22Rv1 (cell line): ENCODE results near the gene ZRANB2.

ENCODE experiments used
- CTCF ChIP-seq: fragments of 450-650 bp; IDR thresholded peaks from 2 replicates; pipeline ENCODE4 v1.5.1; 2017; ENCODE audit warnings: mild to moderate bottlenecking
- ZFX ChIP-seq: fragments of 450-650 bp; IDR thresholded peaks from 2 replicates; pipeline ENCODE4 v1.6.1; 2017; ENCODE audit warnings: antibody characterized with exemption, borderline replicate concordance

- no peak for TF ChIP-seq CTCF
- no peak for TF ChIP-seq ZFX
These were observed 39.0 kb downstream of the ZRANB2 start for GRCh38 chr1:71041806-71042205.
